GM21619 (cell line): Measurements from ENCODE around the gene RNF31.
A peak's percentile ranks its signal among the peaks of the same experiment; 100 is the strongest.

Source experiments
- ATAC-seq: cut with Tn5 transposase; IDR thresholded peaks from one replicate; pipeline ENCODE4 v1.9.1; 2021; ENCODE audit not compliant: unreplicated experiment

The RNF31 gene

GRCh38 chr14:24181371-24182077, 34.2 kb downstream of the RNF31 start:
- ATAC-seq: no peak

- ATAC-seq: no peak
Measured at GRCh38 chr14:24182110-24182882, 35.0 kb downstream of the RNF31 start.

GRCh38 chr14:24183014-24183481, 35.8 kb downstream of the RNF31 start:
- no peak for ATAC-seq

- ATAC-seq: no peak
Measured at GRCh38 chr14:24184104-24184970, 37.0 kb downstream of the RNF31 start.

- no peak for ATAC-seq
Measured at GRCh38 chr14:24185026-24185425, 37.7 kb downstream of the RNF31 start.

GRCh38 chr14:24185741-24186140, 38.4 kb downstream of the RNF31 start:
- no peak for ATAC-seq

- ATAC-seq: no peak
Measured at GRCh38 chr14:24186831-24187538, 39.7 kb downstream of the RNF31 start.

GRCh38 chr14:24187539-24187915, 40.2 kb downstream of the RNF31 start:
- no peak for ATAC-seq

GRCh38 chr14:24188251-24189058, 41.2 kb downstream of the RNF31 start, which contains the start of gene IPO4:
TSS of gene IPO4 (minus strand) at chr14:24188816. CDS start at chr14:24188787, 29 bp downstream.
- ATAC-seq: peak; percentile 89

- ATAC-seq: no peak
Measured at GRCh38 chr14:24189059-24189375, 41.7 kb downstream of the RNF31 start.

GRCh38 chr14:24189460-24189859, 42.2 kb downstream of the RNF31 start:
- no peak for ATAC-seq

GRCh38 chr14:24190416-24190815, 43.1 kb downstream of the RNF31 start:
- ATAC-seq: no peak

GRCh38 chr14:24192933-24193332, 45.6 kb downstream of the RNF31 start:
- no peak for ATAC-seq

GRCh38 chr14:24194186-24194872, 47.0 kb downstream of the RNF31 start:
- no peak for ATAC-seq

GRCh38 chr14:24194873-24195185, 47.5 kb downstream of the RNF31 start:
- no peak for ATAC-seq

GRCh38 chr14:24195186-24196070, 48.1 kb downstream of the RNF31 start, which contains the start of gene TM9SF1:
TSS of gene TM9SF1 (minus strand) at chr14:24195441. CDS start at chr14:24195019, 422 bp downstream.
- peak; percentile 82 for ATAC-seq

- peak; percentile 15 for ATAC-seq
Measured at GRCh38 chr14:24196071-24197055, 49.1 kb downstream of the RNF31 start.
